HepG2 (cell line): Measurements from ENCODE around the gene RGN. TPM values are rescaled to one million over a fixed set of nuclear protein-coding genes. Genes with fewer than 3 reads are reported as not detected.

ENCODE experiments used
- HMGXB4 ChIP-seq, 2 experiments: sonication (generic) in 1 of 2; formaldehyde crosslinking in 1 of 2; IDR thresholded peaks; 2 replicates each; pipeline versions ENCODE4 v1.4.0 to v1.6.1; 2018 to 2020; ENCODE audit warnings: missing genetic modification reagents in 2 of 2, borderline replicate concordance in 1 of 2, low read depth in 1 of 2, mild to moderate bottlenecking in 1 of 2, missing biosample characterization in 1 of 2
- KDM6A ChIP-seq: IDR thresholded peaks from 2 replicates; pipeline ENCODE4 v1.6.1; 2016; ENCODE audit warnings: low read depth
- NRL ChIP-seq: sonication (generic); formaldehyde crosslinking; IDR thresholded peaks from 2 replicates; pipeline ENCODE4 v1.5.0; 2020; ENCODE audit warnings: missing genetic modification reagents, mild to moderate bottlenecking, moderate library complexity, borderline replicate concordance
- SNAPC2 ChIP-seq: sonication (generic); formaldehyde crosslinking; IDR thresholded peaks from 2 replicates; pipeline ENCODE4 v1.8.1; 2022; ENCODE audit warnings: mild to moderate bottlenecking, missing genetic modification reagents
- SOX6 ChIP-seq, 2 experiments: fragments of 450-650 bp in 1 of 2; sonication (generic) in 1 of 2; formaldehyde crosslinking in 1 of 2; IDR thresholded peaks; 2 replicates each; pipeline versions ENCODE4 v1.4.0 to v1.6.1; 2017 to 2020; ENCODE audit warnings: antibody characterized with exemption in 1 of 2, mild to moderate bottlenecking in 1 of 2, missing genetic modification reagents in 1 of 2
- SSRP1 ChIP-seq: IDR thresholded peaks from 2 replicates; pipeline ENCODE4 v1.6.1; 2016; ENCODE audit warnings: control low read depth
- TCF12 ChIP-seq, 2 experiments: fragments of 450-650 bp in 1 of 2; sonication (generic) in 1 of 2; formaldehyde crosslinking in 1 of 2; IDR thresholded peaks; 2 replicates each; pipeline versions ENCODE4 v1.6.1 to v1.8.0; 2017 to 2022; ENCODE audit warnings: antibody characterized with exemption in 1 of 2, mild to moderate bottlenecking in 1 of 2, missing genetic modification reagents in 1 of 2, moderate library complexity in 1 of 2
- TOE1 ChIP-seq: sonication (generic); formaldehyde crosslinking; IDR thresholded peaks from 2 replicates; pipeline ENCODE4 v1.4.0; 2020; ENCODE audit warnings: mild to moderate bottlenecking, missing genetic modification reagents
- ZNF704 ChIP-seq: sonication (generic); formaldehyde crosslinking; IDR thresholded peaks from 2 replicates; pipeline ENCODE4 v1.8.1; 2023; ENCODE audit warnings: mild to moderate bottlenecking, inconsistent platforms, moderate library complexity, missing genetic modification reagents, borderline replicate concordance
- polyA plus RNA-seq, 8 experiments: library from polyadenylated mRNA; depleted of rRNA in 3 of 8; stranded (reverse) in 7 of 8; unstranded in 1 of 8; fragments of >200 nt; fragmentation: Illumina TruSeq in 4 of 8; extraction: Trizol in 4 of 8; gene quantifications; 2 replicates each; pipeline versions ENCODE4 v1.2.1 to v1.2.3, GENCODE V29; 2011 to 2016; ENCODE audit warnings: low read depth in 4 of 8, missing spikeins in 1 of 8, mixed read lengths in 1 of 8; ENCODE audit not compliant: insufficient read depth in 1 of 8
- total RNA-seq, 5 experiments: library from RNA; depleted of rRNA; stranded (reverse); fragments of >200 nt; fragmentation: Illumina TruSeq; extraction: Trizol; gene quantifications; 2 replicates each; pipeline ENCODE4 v1.2.3, GENCODE V29; 2016; ENCODE audit warnings: low read depth in 1 of 5
- TF ChIP-seq, protein P1 (sequence below): sonication (generic); formaldehyde crosslinking; IDR thresholded peaks from 2 replicates; pipeline ENCODE4 v1.4.0; 2020; ENCODE audit warnings: missing genetic modification reagents
- TF ChIP-seq, protein P2 (sequence below): sonication (generic); formaldehyde crosslinking; IDR thresholded peaks from 2 replicates; pipeline ENCODE4 v1.4.0; 2020; ENCODE audit warnings: missing genetic modification reagents

The RGN gene
- total and polyA plus RNA-seq, 2 of the 13 experiments (the other 11 are each of a cell fraction or from before 2014, with no cell fraction given) = 19.6 to 74.4 TPM

DNA sequence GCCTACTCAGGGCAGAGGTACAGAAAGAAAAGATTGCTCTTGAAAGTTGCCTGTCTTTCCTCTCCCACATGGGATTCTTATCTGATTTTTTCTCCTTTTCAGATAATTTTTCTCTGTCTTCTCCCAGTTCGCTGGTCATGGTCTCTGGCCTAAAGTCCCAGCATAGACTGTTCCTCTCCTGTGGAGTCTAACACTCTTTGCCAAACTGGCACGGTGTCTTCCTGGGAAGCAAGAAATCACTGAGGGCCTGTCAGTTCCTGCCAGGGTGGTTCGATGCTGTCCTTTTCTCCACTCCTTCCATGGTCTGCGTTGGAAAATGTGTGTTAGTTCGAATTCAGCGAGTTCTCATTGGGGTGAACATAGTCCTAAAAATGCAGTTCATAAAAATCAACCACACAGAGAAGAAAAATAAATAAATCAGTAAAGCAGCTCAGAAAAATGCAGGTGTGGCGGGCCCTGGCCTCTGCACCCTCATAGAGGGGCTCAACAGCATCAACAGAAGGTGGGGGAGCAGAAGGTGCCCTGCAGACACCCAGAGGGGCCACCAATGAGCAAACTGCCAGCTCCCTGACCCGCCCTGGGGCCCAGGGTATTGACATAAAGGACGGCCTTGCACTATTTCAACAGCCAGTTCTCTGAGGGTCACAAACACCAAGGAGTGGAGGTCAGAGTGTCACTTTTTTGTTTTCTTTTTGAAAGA is 2.1 kb downstream of the RGN start (continued):
- TF ChIP-seq, protein P1, sequence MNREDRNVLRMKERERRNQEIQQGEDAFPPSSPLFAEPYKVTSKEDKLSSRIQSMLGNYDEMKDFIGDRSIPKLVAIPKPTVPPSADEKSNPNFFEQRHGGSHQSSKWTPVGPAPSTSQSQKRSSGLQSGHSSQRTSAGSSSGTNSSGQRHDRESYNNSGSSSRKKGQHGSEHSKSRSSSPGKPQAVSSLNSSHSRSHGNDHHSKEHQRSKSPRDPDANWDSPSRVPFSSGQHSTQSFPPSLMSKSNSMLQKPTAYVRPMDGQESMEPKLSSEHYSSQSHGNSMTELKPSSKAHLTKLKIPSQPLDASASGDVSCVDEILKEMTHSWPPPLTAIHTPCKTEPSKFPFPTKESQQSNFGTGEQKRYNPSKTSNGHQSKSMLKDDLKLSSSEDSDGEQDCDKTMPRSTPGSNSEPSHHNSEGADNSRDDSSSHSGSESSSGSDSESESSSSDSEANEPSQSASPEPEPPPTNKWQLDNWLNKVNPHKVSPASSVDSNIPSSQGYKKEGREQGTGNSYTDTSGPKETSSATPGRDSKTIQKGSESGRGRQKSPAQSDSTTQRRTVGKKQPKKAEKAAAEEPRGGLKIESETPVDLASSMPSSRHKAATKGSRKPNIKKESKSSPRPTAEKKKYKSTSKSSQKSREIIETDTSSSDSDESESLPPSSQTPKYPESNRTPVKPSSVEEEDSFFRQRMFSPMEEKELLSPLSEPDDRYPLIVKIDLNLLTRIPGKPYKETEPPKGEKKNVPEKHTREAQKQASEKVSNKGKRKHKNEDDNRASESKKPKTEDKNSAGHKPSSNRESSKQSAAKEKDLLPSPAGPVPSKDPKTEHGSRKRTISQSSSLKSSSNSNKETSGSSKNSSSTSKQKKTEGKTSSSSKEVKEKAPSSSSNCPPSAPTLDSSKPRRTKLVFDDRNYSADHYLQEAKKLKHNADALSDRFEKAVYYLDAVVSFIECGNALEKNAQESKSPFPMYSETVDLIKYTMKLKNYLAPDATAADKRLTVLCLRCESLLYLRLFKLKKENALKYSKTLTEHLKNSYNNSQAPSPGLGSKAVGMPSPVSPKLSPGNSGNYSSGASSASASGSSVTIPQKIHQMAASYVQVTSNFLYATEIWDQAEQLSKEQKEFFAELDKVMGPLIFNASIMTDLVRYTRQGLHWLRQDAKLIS (CRISPR knock-in tag) = no peak
- TF ChIP-seq SSRP1 (CRISPR knock-in tag) = no peak
- TF ChIP-seq HMGXB4 (CRISPR knock-in tag; IDR thresholded peaks at IDR 0.05; ENCODE audit: borderline replicate concordance in 1 of 2, low read depth in 1 of 2) = 0 out of 4 replicates have a peak, but pooled peaks of 1 of the 2 experiments have one; percentile 21
- TF ChIP-seq, protein P2, sequence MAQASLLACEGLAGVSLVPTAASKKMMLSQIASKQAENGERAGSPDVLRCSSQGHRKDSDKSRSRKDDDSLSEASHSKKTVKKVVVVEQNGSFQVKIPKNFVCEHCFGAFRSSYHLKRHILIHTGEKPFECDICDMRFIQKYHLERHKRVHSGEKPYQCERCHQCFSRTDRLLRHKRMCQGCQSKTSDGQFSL (CRISPR knock-in tag) = peak; percentile 82; the same call in 1 of the 2 replicates
- TF ChIP-seq NRL (CRISPR knock-in tag) = no peak
- TF ChIP-seq TOE1 (CRISPR knock-in tag) = no peak
- peak; percentile 88 for TF ChIP-seq KDM6A
- no peak for TF ChIP-seq ZNF704
- no peak for TF ChIP-seq TCF12 (IDR thresholded peaks at IDR 0.05)
- TF ChIP-seq TCF12 (CRISPR knock-in tag; IDR thresholded peaks at IDR 0.05) = no peak
- TF ChIP-seq SOX6 (IDR thresholded peaks at IDR 0.05) = no peak
- TF ChIP-seq SOX6 (CRISPR knock-in tag; IDR thresholded peaks at IDR 0.05) = peak; percentile 94
- no peak for TF ChIP-seq SNAPC2 (CRISPR knock-in tag)
